ENCODE data around the gene PTTG1IP2.

DNA sequence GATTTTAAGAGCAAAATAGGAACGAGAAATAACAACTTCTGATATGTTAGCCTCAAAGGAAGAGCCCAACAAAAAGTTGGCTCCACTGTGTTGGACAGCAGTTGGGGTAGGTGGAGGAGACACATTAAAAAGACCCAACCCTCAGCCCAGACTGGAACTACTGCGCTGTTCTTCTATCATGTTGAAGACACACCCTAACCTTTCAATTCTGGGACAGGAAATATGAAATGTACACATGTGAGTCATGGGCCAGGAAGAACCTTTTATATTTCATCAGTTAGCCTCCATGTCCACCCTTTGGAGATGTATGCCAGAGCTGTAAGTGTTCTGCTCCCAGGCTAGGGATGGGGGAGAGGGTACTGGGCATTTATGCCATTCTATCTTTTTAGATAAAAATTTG lies 44.1 kb upstream of the PTTG1IP2 start:
- TF ChIP-seq ZNF184 (tag by site-specific recombination; IDR thresholded peaks at IDR 0.05) = no peak
- TF ChIP-seq, protein P1, sequence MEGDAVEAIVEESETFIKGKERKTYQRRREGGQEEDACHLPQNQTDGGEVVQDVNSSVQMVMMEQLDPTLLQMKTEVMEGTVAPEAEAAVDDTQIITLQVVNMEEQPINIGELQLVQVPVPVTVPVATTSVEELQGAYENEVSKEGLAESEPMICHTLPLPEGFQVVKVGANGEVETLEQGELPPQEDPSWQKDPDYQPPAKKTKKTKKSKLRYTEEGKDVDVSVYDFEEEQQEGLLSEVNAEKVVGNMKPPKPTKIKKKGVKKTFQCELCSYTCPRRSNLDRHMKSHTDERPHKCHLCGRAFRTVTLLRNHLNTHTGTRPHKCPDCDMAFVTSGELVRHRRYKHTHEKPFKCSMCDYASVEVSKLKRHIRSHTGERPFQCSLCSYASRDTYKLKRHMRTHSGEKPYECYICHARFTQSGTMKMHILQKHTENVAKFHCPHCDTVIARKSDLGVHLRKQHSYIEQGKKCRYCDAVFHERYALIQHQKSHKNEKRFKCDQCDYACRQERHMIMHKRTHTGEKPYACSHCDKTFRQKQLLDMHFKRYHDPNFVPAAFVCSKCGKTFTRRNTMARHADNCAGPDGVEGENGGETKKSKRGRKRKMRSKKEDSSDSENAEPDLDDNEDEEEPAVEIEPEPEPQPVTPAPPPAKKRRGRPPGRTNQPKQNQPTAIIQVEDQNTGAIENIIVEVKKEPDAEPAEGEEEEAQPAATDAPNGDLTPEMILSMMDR (tag by site-specific recombination; IDR thresholded peaks at IDR 0.05) = no peak
- no peak for TF ChIP-seq SP2 (tag by site-specific recombination; IDR thresholded peaks at IDR 0.05)
- TF ChIP-seq ZNF221 (tag by site-specific recombination; IDR thresholded peaks at IDR 0.05; ENCODE audit: borderline replicate concordance) = no peak
- no peak for TF ChIP-seq ZBTB10 (tag by site-specific recombination; IDR thresholded peaks at IDR 0.05)
- TF ChIP-seq, protein P2, sequence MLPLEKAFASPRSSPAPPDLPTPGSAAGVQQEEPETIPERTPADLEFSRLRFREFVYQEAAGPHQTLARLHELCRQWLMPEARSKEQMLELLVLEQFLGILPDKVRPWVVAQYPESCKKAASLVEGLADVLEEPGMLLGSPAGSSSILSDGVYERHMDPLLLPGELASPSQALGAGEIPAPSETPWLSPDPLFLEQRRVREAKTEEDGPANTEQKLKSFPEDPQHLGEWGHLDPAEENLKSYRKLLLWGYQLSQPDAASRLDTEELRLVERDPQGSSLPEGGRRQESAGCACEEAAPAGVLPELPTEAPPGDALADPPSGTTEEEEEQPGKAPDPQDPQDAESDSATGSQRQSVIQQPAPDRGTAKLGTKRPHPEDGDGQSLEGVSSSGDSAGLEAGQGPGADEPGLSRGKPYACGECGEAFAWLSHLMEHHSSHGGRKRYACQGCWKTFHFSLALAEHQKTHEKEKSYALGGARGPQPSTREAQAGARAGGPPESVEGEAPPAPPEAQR (tag by site-specific recombination; IDR thresholded peaks at IDR 0.05) = no peak
- TF ChIP-seq HOXA7 (CRISPR knock-in tag; IDR thresholded peaks at IDR 0.05; ENCODE audit: borderline replicate concordance) = no peak
- TF ChIP-seq, protein P3, sequence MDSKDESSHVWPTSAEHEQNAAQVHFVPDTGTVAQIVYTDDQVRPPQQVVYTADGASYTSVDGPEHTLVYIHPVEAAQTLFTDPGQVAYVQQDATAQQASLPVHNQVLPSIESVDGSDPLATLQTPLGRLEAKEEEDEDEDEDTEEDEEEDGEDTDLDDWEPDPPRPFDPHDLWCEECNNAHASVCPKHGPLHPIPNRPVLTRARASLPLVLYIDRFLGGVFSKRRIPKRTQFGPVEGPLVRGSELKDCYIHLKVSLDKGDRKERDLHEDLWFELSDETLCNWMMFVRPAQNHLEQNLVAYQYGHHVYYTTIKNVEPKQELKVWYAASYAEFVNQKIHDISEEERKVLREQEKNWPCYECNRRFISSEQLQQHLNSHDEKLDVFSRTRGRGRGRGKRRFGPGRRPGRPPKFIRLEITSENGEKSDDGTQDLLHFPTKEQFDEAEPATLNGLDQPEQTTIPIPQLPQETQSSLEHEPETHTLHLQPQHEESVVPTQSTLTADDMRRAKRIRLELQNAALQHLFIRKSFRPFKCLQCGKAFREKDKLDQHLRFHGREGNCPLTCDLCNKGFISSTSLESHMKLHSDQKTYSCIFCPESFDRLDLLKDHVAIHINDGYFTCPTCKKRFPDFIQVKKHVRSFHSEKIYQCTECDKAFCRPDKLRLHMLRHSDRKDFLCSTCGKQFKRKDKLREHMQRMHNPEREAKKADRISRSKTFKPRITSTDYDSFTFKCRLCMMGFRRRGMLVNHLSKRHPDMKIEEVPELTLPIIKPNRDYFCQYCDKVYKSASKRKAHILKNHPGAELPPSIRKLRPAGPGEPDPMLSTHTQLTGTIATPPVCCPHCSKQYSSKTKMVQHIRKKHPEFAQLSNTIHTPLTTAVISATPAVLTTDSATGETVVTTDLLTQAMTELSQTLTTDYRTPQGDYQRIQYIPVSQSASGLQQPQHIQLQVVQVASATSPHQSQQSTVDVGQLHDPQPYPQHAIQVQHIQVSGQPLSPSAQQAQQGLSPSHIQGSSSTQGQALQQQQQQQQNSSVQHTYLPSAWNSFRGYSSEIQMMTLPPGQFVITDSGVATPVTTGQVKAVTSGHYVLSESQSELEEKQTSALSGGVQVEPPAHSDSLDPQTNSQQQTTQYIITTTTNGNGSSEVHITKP (tag by site-specific recombination; IDR thresholded peaks at IDR 0.05) = no peak
- no peak for TF ChIP-seq PRDM6 (tag by site-specific recombination; IDR thresholded peaks at IDR 0.05)
- no peak for TF ChIP-seq ZNF830 (tag by site-specific recombination; IDR thresholded peaks at IDR 0.05; ENCODE audit: low read depth)
- no peak for TF ChIP-seq BCL11A (tag by site-specific recombination; IDR thresholded peaks at IDR 0.05; ENCODE audit: low read depth)
- TF ChIP-seq BCL11B (tag by site-specific recombination; IDR thresholded peaks at IDR 0.05; ENCODE audit: low read depth) = no peak
- TF ChIP-seq, protein P4, sequence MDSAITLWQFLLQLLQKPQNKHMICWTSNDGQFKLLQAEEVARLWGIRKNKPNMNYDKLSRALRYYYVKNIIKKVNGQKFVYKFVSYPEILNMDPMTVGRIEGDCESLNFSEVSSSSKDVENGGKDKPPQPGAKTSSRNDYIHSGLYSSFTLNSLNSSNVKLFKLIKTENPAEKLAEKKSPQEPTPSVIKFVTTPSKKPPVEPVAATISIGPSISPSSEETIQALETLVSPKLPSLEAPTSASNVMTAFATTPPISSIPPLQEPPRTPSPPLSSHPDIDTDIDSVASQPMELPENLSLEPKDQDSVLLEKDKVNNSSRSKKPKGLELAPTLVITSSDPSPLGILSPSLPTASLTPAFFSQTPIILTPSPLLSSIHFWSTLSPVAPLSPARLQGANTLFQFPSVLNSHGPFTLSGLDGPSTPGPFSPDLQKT (IDR thresholded peaks at IDR 0.05; ENCODE audit: borderline replicate concordance, low read depth, low read length) = no peak

Data from HEK293 (cell line).